ENCODE data around the gene BCKDHA.

GRCh38 chr19:41416194-41416674, 18.6 kb downstream of the BCKDHA start:
- TF ChIP-seq POLR2AphosphoS5 (IDR thresholded peaks at IDR 0.05) = no peak
- no peak for TF ChIP-seq EP300 (IDR thresholded peaks at IDR 0.05)
- no peak for TF ChIP-seq CTCF (IDR thresholded peaks at IDR 0.05)
